Muscle layer of colon (tissue), 2 donors: ENCODE results near the gene DDX27.

Source experiments
- H3K27ac ChIP-seq: one replicate; pipeline ENCODE4 v1.7.0; 2013; ENCODE audit warnings: low read depth, mild to moderate bottlenecking, low read length, moderate library complexity
- H3K27me3 ChIP-seq, 2 donors: one replicate each; pipeline ENCODE4 v1.7.0; 2013; ENCODE audit warnings: low read length in 2 of 2, mild to moderate bottlenecking in 2 of 2; ENCODE audit not compliant: insufficient read depth in 2 of 2, control insufficient read depth in 1 of 2
- H3K36me3 ChIP-seq: one replicate; pipeline ENCODE4 v1.7.0; 2013; ENCODE audit warnings: mild to moderate bottlenecking, low read length; ENCODE audit not compliant: insufficient read depth
- H3K4me1 ChIP-seq: one replicate; pipeline ENCODE4 v1.7.0; 2013; ENCODE audit warnings: mild to moderate bottlenecking, low read length; ENCODE audit not compliant: insufficient read depth
- H3K4me3 ChIP-seq, 2 donors: one replicate each; pipeline ENCODE4 v1.7.0; 2013; ENCODE audit warnings: low read length in 2 of 2, low read depth in 1 of 2, mild to moderate bottlenecking in 1 of 2, moderate library complexity in 1 of 2
- H3K9ac ChIP-seq: one replicate; pipeline ENCODE4 v1.7.0; 2013; ENCODE audit warnings: low read length
- H3K9me3 ChIP-seq: one replicate; pipeline ENCODE4 v1.7.0; 2013; ENCODE audit warnings: mild to moderate bottlenecking, low read length
- donor health status: abdominal sarcoma.
- donor health status: Adenocarcinoma of cecum.

Gene DDX27

DNA sequence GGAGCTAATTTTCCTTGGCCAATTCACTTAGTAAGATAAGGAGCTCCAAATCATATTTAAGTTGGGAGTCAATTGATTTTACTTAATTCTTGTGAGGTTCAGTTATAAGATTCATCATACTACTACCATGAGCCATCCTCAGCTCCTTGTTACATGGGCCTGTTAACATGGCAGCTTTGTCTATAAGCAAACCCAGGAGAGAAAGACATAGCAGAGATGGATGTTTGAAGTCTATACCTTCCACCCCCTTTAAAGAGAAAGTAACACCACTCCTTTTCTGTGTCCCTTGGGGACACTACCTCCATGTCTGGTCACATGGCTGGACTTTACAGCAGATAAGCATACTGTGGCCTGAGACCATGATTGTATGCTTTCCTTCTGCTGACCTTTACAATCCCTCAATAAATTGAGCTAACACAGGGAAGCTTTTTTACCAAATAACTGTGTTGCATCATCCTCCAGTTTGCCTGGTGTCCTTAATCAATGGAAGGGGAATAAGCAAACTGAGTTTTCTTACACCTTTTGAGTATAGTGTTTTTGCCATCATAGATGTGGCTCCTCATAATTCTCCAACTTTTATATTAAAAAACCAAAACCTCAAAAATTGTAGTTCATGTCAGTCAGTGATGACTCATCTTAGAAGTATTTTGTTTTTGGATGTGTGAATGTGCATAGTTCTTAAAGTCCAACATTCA, 68.5 kb downstream of the DDX27 start:
- H3K4me3 ChIP-seq: no peak overlapping the region
- no peaks in the 10 kb centered on the region for H3K27me3 ChIP-seq
- peaks cover 84% of the 10 kb centered on the region for H3K36me3 ChIP-seq
- no peak overlapping the region for H3K9ac ChIP-seq
- no peak overlapping the region for H3K27ac ChIP-seq
- peaks cover 5% of the 10 kb centered on the region for H3K4me1 ChIP-seq
- H3K9me3 ChIP-seq: peaks cover 16% of the 10 kb centered on the region

DNA sequence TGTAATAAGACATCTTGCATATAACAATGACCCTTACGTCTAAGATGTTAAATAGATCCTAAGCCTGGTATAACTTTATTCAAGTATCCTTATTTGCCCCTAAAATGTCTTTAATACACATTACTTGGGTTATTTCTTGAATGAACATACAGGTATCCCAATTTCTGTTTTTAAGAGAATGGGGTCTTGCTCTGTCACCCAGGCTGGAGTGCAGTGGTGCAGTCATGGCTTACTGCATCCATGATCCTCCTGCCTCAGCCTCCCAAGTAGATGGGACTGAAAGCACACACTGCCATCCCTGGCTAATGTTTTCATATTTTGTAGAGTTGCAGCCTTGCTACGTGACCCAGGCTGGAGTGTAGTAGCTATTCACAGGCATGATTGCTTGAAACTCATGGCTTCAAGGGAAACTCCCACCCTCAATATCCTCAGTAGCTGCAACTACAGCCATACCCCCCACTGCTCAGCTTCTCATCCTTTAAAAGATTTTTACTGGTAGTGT, 69.1 kb downstream of the DDX27 start:
- Histone ChIP-seq H3K27me3 (no peaks in the 10 kb centered on the region), H3K36me3 (peaks cover 78% of the 10 kb centered on the region), H3K4me1 (no peaks in the 10 kb centered on the region), H3K9me3 (peaks cover 16% of the 10 kb centered on the region), H3K9ac (no peak overlapping the region), H3K27ac (no peak overlapping the region), H3K4me3 (no peak overlapping the region)

DNA sequence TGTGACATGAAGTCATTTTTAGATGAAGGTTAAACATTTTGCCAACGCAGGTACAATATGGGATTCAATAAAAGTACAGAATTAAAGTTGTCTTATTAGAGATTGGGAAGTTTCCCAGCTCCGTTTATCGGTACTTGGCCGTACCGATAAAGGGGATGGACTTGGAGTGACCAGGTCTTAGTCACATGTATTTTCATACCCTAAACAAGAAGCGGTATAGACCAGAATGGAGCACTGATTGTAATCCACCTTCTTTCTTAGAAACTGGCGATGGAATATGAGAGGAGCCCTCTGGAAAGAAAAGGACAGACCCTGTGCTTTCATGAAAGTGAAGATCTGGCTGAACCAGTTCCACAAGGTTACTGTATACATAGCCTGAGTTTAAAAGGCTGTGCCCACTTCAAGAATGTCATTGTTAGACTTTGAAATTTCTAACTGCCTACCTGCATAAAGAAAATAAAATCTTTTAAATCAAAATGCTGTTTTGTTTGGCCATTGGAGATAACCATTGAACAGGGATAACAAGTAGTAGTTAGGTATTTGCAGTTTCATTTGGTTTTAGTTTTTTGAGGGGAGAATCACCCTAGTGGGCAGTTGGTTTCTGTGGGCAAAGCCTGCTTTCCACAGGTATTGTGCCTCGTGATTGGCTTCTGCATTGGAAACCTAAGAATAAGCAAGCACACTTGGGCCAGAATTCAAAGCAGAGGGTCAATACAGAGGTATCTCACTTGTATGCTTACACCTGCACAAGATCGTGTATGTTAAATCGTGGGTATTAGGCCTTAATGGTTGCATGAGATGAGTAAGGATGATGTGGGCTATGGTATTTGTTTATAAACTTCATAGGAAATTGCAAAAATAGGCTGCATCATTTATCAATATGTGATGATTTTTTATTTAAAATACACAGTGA, 69.8 kb downstream of the DDX27 start:
- Histone ChIP-seq H3K27me3 (no peaks in the 10 kb centered on the region), H3K36me3 (peaks cover 71% of the 10 kb centered on the region), H3K27ac (no peak overlapping the region), H3K4me1 (no peaks in the 10 kb centered on the region), H3K4me3 (no peak overlapping the region), H3K9me3 (peaks cover 16% of the 10 kb centered on the region), H3K9ac (no peak overlapping the region)

DNA sequence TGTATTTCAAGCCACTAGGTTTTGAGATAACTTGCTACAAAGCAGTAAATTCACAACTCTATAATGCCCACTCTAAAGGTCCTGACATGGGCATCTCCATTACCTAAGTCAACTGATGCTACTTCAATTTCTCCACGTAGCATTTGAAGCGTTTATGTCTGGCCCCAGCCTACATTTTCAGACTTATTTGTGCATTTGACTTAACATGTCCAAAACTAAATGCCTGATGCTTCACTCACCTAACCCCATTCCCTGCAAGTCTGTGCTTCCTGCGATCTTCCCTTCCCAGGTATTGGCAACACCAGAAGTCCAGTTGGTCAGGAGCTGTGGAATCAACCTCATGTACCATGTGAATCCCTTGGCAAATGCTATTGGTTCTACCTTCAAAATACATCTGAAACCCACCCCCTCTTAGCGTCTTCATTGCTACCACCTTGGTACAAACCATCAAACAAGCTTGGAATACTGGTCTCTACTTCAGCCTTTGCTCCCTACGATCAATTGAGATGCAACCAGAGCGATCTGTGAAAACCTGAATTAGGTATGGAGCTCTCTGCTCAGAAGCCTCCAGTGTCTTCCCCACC, 71.5 kb downstream of the DDX27 start:
- Histone ChIP-seq H3K4me1 (no peaks in the 10 kb centered on the region), H3K27ac (no peak overlapping the region), H3K27me3 (no peaks in the 10 kb centered on the region), H3K9ac (no peak overlapping the region), H3K9me3 (peaks cover 15% of the 10 kb centered on the region), H3K36me3 (peaks cover 64% of the 10 kb centered on the region), H3K4me3 (no peak overlapping the region)

DNA sequence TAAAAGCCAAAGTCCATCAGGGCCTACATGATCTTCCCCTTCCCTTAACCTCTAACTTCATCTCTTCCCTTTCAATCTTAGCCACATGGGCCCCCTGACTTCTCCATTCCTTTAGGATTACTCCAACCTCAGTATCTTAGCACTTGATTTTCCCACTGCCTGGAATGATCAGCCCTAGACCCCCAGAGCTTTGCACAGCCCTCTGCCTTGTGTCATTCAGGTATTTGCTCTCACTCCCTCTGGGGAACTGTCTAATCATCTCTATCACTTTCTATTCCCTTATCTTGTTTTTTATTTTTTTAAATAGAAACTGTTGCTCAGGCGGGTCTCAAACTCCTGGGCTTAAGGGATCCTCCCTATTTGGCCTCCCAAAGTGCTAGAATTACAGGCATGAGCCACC, 72.0 kb downstream of the DDX27 start:
- Histone ChIP-seq H3K27me3 (no peaks in the 10 kb centered on the region), H3K4me1 (no peaks in the 10 kb centered on the region), H3K27ac (no peak overlapping the region), H3K9ac (no peak overlapping the region), H3K9me3 (peaks cover 10% of the 10 kb centered on the region), H3K36me3 (peaks cover 61% of the 10 kb centered on the region), H3K4me3 (no peak overlapping the region)

DNA sequence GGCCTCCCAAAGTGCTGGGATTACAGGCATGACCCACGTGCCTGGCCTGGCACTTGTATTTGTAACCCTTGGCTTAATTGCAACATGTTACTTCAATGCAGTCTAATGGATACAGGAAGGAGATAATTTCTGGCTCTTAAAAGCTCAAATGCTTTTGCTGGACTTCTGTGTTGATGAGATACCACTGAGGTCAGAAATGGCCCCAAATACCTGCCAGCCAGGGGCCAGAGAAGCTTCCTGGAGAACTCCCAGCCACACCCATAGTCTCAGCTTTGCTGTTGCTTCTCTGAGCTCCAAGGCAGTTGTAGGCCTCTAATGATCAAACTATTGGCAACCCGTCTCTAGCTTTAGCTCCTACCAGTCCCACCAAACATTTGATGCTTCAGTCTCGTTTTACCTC, 72.8 kb downstream of the DDX27 start:
- peaks cover 53% of the 10 kb centered on the region for H3K36me3 ChIP-seq
- H3K27me3 ChIP-seq: no peaks in the 10 kb centered on the region
- no peak overlapping the region for H3K4me3 ChIP-seq
- no peak overlapping the region for H3K9ac ChIP-seq
- peaks cover 2% of the 10 kb centered on the region for H3K9me3 ChIP-seq
- H3K4me1 ChIP-seq: no peaks in the 10 kb centered on the region
- H3K27ac ChIP-seq: no peak overlapping the region

DNA sequence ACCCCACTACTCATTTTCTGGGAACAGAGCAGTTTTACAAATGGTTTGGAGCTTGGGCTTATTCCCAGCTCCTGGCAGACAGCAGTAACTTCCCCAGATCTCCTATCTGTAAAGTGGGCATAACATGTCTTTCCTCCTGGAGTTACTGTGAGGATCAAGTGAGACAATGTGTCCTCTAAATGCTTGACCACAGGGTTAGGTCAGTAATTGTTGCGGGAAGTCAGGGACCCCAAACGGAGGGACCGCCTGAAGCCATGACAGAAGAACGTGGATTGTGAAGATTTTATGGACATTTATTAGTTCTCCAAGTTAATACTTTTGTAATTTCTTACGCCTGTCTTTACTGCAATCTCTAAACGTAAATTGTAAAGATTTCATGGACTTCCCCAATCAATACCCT, 73.9 kb downstream of the DDX27 start:
- H3K4me3 ChIP-seq: no peak overlapping the region
- peaks cover 42% of the 10 kb centered on the region for H3K36me3 ChIP-seq
- no peaks in the 10 kb centered on the region for H3K27me3 ChIP-seq
- no peaks in the 10 kb centered on the region for H3K4me1 ChIP-seq
- no peaks in the 10 kb centered on the region for H3K9me3 ChIP-seq
- no peak overlapping the region for H3K9ac ChIP-seq
- H3K27ac ChIP-seq: no peak overlapping the region
